ENCODE data around the gene NRXN3. TPM values are rescaled to one million over a fixed set of nuclear protein-coding genes. Genes with fewer than 3 reads are reported as not detected.

Gene NRXN3
- total and polyA plus RNA-seq, 2 of the 4 experiments (the other 2 are of a cell fraction), result 4.8 to 25.1 TPM

GRCh38 chr14:79275292-79275655 is 1105.1 kb downstream of the NRXN3 start:
- Histone ChIP-seq H3K4me1 (ENCODE audit: control insufficient read depth, insufficient read depth, low read length) (no peaks in the 10 kb centered on the region), H3K27me3 (ENCODE audit: control insufficient read depth, insufficient read depth, low read length) (peaks cover 17% of the 10 kb centered on the region), H4K91ac (ENCODE audit: insufficient read depth, low read depth, low read length) (no peak overlapping the region), H3K4me2 (ENCODE audit: low read depth, low read length) (no peak overlapping the region), H2BK120ac (ENCODE audit: low read depth, low read length) (no peak overlapping the region), H2BK5ac (ENCODE audit: low read depth, low read length, poor library complexity, severe bottlenecking) (no peak overlapping the region), H3K9ac (ENCODE audit: low read depth, low read length) (no peak overlapping the region), H4K20me1 (ENCODE audit: insufficient read depth, low read length) (no peaks in the 10 kb centered on the region), H3K23ac (ENCODE audit: low read depth, low read length) (no peak overlapping the region), H2AK5ac (ENCODE audit: low read depth, low read length) (no peak overlapping the region), H3K79me1 (ENCODE audit: low read depth in 1 of 2, low read length in 2 of 2) (0 out of 4 replicates have a peak, but pooled peaks cover 0 to under 1% of the 10 kb centered on the region in 2 experiments), H3K56ac (ENCODE audit: extremely low read depth, insufficient read depth, low read length) (no peak overlapping the region), H3K18ac (ENCODE audit: low read depth, low read length) (no peak overlapping the region), H2BK15ac (ENCODE audit: low read depth, low read length) (no peak overlapping the region), H3K9me3 (ENCODE audit: control insufficient read depth, insufficient read depth, low read length) (no peaks in the 10 kb centered on the region), H3K4me3 (ENCODE audit: insufficient read depth, low read depth, low read length) (no peak overlapping the region), H2AFZ (replicated peaks; ENCODE audit: low read length, poor library complexity) (no peak overlapping the region), H3K9me1 (ENCODE audit: insufficient read depth, low read length) (peaks cover 4% of the 10 kb centered on the region; the same call in 1 of the 2 replicates), H3K14ac (replicated peaks; ENCODE audit: low read depth, low read length) (no peak overlapping the region), H4K8ac (ENCODE audit: low read depth in 2 of 2, low read length in 2 of 2) (no peak overlapping the region), H2BK20ac (ENCODE audit: low read depth, low read length) (no peak overlapping the region), H2AK9ac (replicated peaks; ENCODE audit: low read depth, low read length, poor library complexity) (no peak overlapping the region), H4K5ac (ENCODE audit: low read depth, low read length) (no peak overlapping the region), H3K27ac (ENCODE audit: insufficient read depth, low read length) (no peak overlapping the region), H3K36me3 (ENCODE audit: control insufficient read depth, insufficient read depth, low read length) (no peaks in the 10 kb centered on the region), H3K4ac (ENCODE audit: low read depth, low read length) (no peak overlapping the region)
- TF ChIP-seq CTCF (conservative IDR thresholded peaks at IDR 0.05; ENCODE audit: low read depth, low read length) (no peak), FOS (IDR thresholded peaks at IDR 0.05; ENCODE audit: low read depth, low read length) (no peak), MXI1 (IDR thresholded peaks at IDR 0.05; ENCODE audit: borderline replicate concordance, low read depth, low read length) (no peak), NFE2L2 (IDR thresholded peaks at IDR 0.05; ENCODE audit: low read depth, low read length) (no peak), CEBPB (IDR thresholded peaks at IDR 0.05; ENCODE audit: low read depth, low read length) (no peak), CHD1 (IDR thresholded peaks at IDR 0.05; ENCODE audit: low read depth, low read length) (no peak), ELK1 (IDR thresholded peaks at IDR 0.05; ENCODE audit: borderline replicate concordance, low read depth, low read length) (no peak), MAFK (IDR thresholded peaks at IDR 0.05; ENCODE audit: low read depth, low read length) (no peak), SMC3 (IDR thresholded peaks at IDR 0.05; ENCODE audit: low read depth, low read length) (no peak), USF2 (IDR thresholded peaks at IDR 0.05; ENCODE audit: low read depth, low read length) (no peak), RAD21 (IDR thresholded peaks at IDR 0.05; ENCODE audit: low read length) (no peak), BHLHE40 (IDR thresholded peaks at IDR 0.05; ENCODE audit: low read depth, low read length) (no peak), POLR2A (IDR thresholded peaks at IDR 0.05; ENCODE audit: low read depth, low read length) (no peak), RCOR1 (IDR thresholded peaks at IDR 0.05; ENCODE audit: insufficient replicate concordance, low read length) (no peak), RFX5 (IDR thresholded peaks at IDR 0.05; ENCODE audit: low read depth, low read length) (no peak)
- no TSS peak for BruUV-seq (replicated peaks)
- DNase-seq (peak; percentile 18), ATAC-seq (ENCODE audit: low read depth) (no peak)
- intact Hi-C loops (cut with micrococcal nuclease), result loop anchor here (5.0 to 10.0 kb wide), 4 partner anchors 240 to 580 kb away; no protein-coding TSS in a partner anchor
- WGBS, 2 experiments (ENCODE audit: extremely low coverage in 2 of 2, insufficient read length in 1 of 2), result 69% methylated on average over 2 of the region's 4 CpGs; no CpG with 5 or more reads in 1 of the 2 experiments
- POLR2A ChIA-PET (ENCODE audit: unreplicated experiment), result no interaction called here
- dilution Hi-C loops (cut with HindIII; ENCODE audit: low sequenced_read_pairs, unreplicated experiment), result no loop called here
- in situ Hi-C loops (cut with MboI; ENCODE audit: low sequenced_read_pairs), result no loop called here
- CTCF ChIA-PET, result interaction anchor here (0.5 to 0.6 kb wide), 2 partner anchors 938 to 1813 kb away, joined by 4 to 6 read pairs; no protein-coding TSS in a partner anchor

Measured in IMR-90 (cell line).